Common myeloid progenitor, CD34-positive (primary cell): ENCODE data around the gene RNF13.

Experiments
- CTCF ChIA-PET: fragments of 350-600 bp; sonication (Branson Sonifier 250); formaldehyde crosslinking; loops from one replicate; lab custom pipeline; 2021; ENCODE audit warnings: antibody characterized with exemption; lab: Charles Lee
- POLR2A ChIA-PET: fragments of 350-600 bp; sonication (Branson Sonifier 250); formaldehyde crosslinking; loops from one replicate; lab custom pipeline; 2021; ENCODE audit warnings: antibody characterized with exemption; lab: Charles Lee
- DNase-seq, 3 donors: peaks; one replicate each; pipeline versions ENCODE4 v3.0.0 to v3.0.0-alpha.2; 2013
- H3K27ac ChIP-seq, 2 experiments: 1 replicate in 1 of 2; 2 replicates in 1 of 2; pipeline ENCODE4 v1.7.0; 2013; ENCODE audit warnings: inconsistent platforms in 2 of 2, low read length in 2 of 2, mild to moderate bottlenecking in 2 of 2, low read depth in 1 of 2, moderate library complexity in 1 of 2; ENCODE audit not compliant: severe bottlenecking in 2 of 2, insufficient read depth in 1 of 2, poor library complexity in 1 of 2
- H3K27me3 ChIP-seq, 5 experiments: replicated peaks in 2 of 5; 1 replicate in 3 of 5; 2 replicates in 2 of 5; pipeline versions ENCODE4 v1.6.1 to v1.7.0; 2013; ENCODE audit warnings: low read length in 4 of 5, mild to moderate bottlenecking in 2 of 5, moderate library complexity in 2 of 5, inconsistent platforms in 1 of 5; ENCODE audit not compliant: insufficient read depth in 5 of 5, control insufficient read depth in 4 of 5
- H3K36me3 ChIP-seq, 4 experiments: 1 replicate in 2 of 4; 2 replicates in 2 of 4; pipeline versions ENCODE4 v1.6.1 to v1.7.0; 2013; ENCODE audit warnings: low read length in 3 of 4, control low read depth in 1 of 4, mild to moderate bottlenecking in 1 of 4; ENCODE audit not compliant: control insufficient read depth in 4 of 4, insufficient read depth in 4 of 4
- H3K4me1 ChIP-seq, 4 experiments: 1 replicate in 3 of 4; 2 replicates in 1 of 4; pipeline versions ENCODE4 v1.6.1 to v1.7.1; 2013; ENCODE audit warnings: low read length in 3 of 4, mild to moderate bottlenecking in 3 of 4, control low read depth in 1 of 4, inconsistent platforms in 1 of 4, moderate library complexity in 1 of 4; ENCODE audit not compliant: control insufficient read depth in 4 of 4, insufficient read depth in 4 of 4; ENCODE audit errors: control extremely low read depth in 1 of 4
- H3K4me3 ChIP-seq, 7 experiments: 1 replicate in 4 of 7; 2 replicates in 3 of 7; pipeline versions ENCODE4 v1.5.1 to v1.7.0; 2013; ENCODE audit warnings: mild to moderate bottlenecking in 7 of 7, low read length in 6 of 7, moderate library complexity in 6 of 7, inconsistent platforms in 2 of 7, low read depth in 2 of 7, control low read depth in 1 of 7; ENCODE audit not compliant: insufficient read depth in 4 of 7, control insufficient read depth in 1 of 7; ENCODE audit errors: extremely low read depth in 1 of 7
- H3K9me3 ChIP-seq, 5 experiments: 1 replicate in 4 of 5; 2 replicates in 1 of 5; pipeline versions ENCODE4 v1.6.1 to v1.7.1; 2013; ENCODE audit warnings: low read length in 4 of 5, mild to moderate bottlenecking in 2 of 5, inconsistent platforms in 1 of 5, low read depth in 1 of 5, moderate library complexity in 1 of 5; ENCODE audit not compliant: control insufficient read depth in 4 of 5, insufficient read depth in 2 of 5; ENCODE audit errors: control extremely low read depth in 1 of 5
- WGBS: methylation state at CpG from one replicate; pipeline ENCODE4 v1.1.5; 2013; ENCODE audit not compliant: insufficient coverage; 5-methylcytosine and 5-hydroxymethylcytosine counted together

The RNF13 gene

GRCh38 chr3:149796026-149796425 lies 17.0 kb upstream of the RNF13 start:
- Histone ChIP-seq H3K36me3 (no peaks in the 10 kb centered on the region), H3K9me3 (no peaks in the 10 kb centered on the region), H3K27me3 (no peaks in the 10 kb centered on the region), H3K4me1 (peaks cover 0 to 3% (median 0%) of the 10 kb centered on the region in 4 experiments), H3K4me3 (no peak overlapping the region), H3K27ac (no peak overlapping the region)
- ChIA-PET CTCF (interaction anchor here (1.5 kb wide), 1 partner anchor 12 kb away, joined by 7 read pairs; no protein-coding TSS in a partner anchor), POLR2A (no interaction called here)
- DNase-seq: peak in 2 of 3 donors; percentile 52 to 71
- no CpG with 5 or more reads among the region's 1 CpG for WGBS

GRCh38 chr3:149800693-149801092 lies 12.3 kb upstream of the RNF13 start:
- 93% methylated on average over 3 of the region's 8 CpGs for WGBS
- no peak overlapping the region for H3K4me3 ChIP-seq
- ChIA-PET CTCF (interaction anchor here (2.2 kb wide), 1 partner anchor 30 kb away, joined by 9 read pairs; no protein-coding TSS in a partner anchor), POLR2A (no interaction called here)
- H3K27ac ChIP-seq: no peak overlapping the region
- no peaks in the 10 kb centered on the region for H3K27me3 ChIP-seq
- peaks cover 0 to 3% (median 0%) of the 10 kb centered on the region in 4 experiments for H3K4me1 ChIP-seq
- no peak for DNase-seq
- H3K9me3 ChIP-seq: no peaks in the 10 kb centered on the region
- no peaks in the 10 kb centered on the region for H3K36me3 ChIP-seq

- no peak overlapping the region for H3K27ac ChIP-seq
- CTCF ChIA-PET: interaction anchor here (0.8 to 2.2 kb wide), 2 partner anchors 24 to 30 kb away, joined by 3 to 9 read pairs; no protein-coding TSS in a partner anchor
- WGBS: no CpG with 5 or more reads among the region's 1 CpG
- H3K27me3 ChIP-seq: no peaks in the 10 kb centered on the region
- no peak for DNase-seq
- POLR2A ChIA-PET: no interaction called here
- H3K4me3 ChIP-seq: no peak overlapping the region
- no peaks in the 10 kb centered on the region for H3K9me3 ChIP-seq
- H3K36me3 ChIP-seq: no peaks in the 10 kb centered on the region
- H3K4me1 ChIP-seq: no peaks in the 10 kb centered on the region
These were observed 11.8 kb upstream of the RNF13 start for GRCh38 chr3:149801195-149801594.

- H3K27ac ChIP-seq: no peak overlapping the region
- H3K36me3 ChIP-seq: no peaks in the 10 kb centered on the region
- POLR2A ChIA-PET: no interaction called here
- DNase-seq: no peak
- no peak overlapping the region for H3K4me3 ChIP-seq
- 100% methylated on average over 4 of the region's 5 CpGs for WGBS
- peaks cover 0 to 4% (median 2%) of the 10 kb centered on the region in 4 experiments for H3K4me1 ChIP-seq
- H3K9me3 ChIP-seq: no peaks in the 10 kb centered on the region
- no peaks in the 10 kb centered on the region for H3K27me3 ChIP-seq
- CTCF ChIA-PET: interaction anchor here (0.8 to 2.2 kb wide), 2 partner anchors 24 to 31 kb away, joined by 3 to 9 read pairs; no protein-coding TSS in a partner anchor
These were observed 11.4 kb upstream of the RNF13 start for GRCh38 chr3:149801639-149802038.

- peak in 2 of 3 donors; percentile 26 to 43 for DNase-seq
- Histone ChIP-seq H3K36me3 (no peaks in the 10 kb centered on the region), H3K9me3 (no peaks in the 10 kb centered on the region), H3K4me1 (peaks cover 0 to 7% (median 3%) of the 10 kb centered on the region in 4 experiments), H3K27ac (no peak overlapping the region), H3K27me3 (no peaks in the 10 kb centered on the region), H3K4me3 (no peak overlapping the region)
- no CpG with 5 or more reads among the region's 2 CpGs for WGBS
- POLR2A ChIA-PET: no interaction called here
- CTCF ChIA-PET: interaction anchor here (3.6 kb wide), 1 partner anchor 38 kb away, joined by 125 read pairs; no protein-coding TSS in a partner anchor
These were observed 6.7 kb upstream of the RNF13 start for GRCh38 chr3:149806171-149806778.

- H3K27me3 ChIP-seq: no peaks in the 10 kb centered on the region
- H3K9me3 ChIP-seq: no peaks in the 10 kb centered on the region
- no peaks in the 10 kb centered on the region for H3K36me3 ChIP-seq
- DNase-seq: peak; percentile 72 to 79 (median 76)
- H3K4me1 ChIP-seq: peaks cover 0 to 18% (median 8%) of the 10 kb centered on the region in 4 experiments
- ChIA-PET CTCF (interaction anchor here (0.6 to 3.6 kb wide), 27 partner anchors 10 to 853 kb away, joined by 3 to 125 read pairs (median 4); partner anchors contain the start of gene ANKUB1), POLR2A (interaction anchor here (0.6 to 0.9 kb wide), 2 partner anchors 43 to 202 kb away, joined by 3 read pairs; no protein-coding TSS in a partner anchor)
- no peak overlapping the region for H3K4me3 ChIP-seq
- WGBS: 30% methylated on average over 4 of the region's 4 CpGs
- H3K27ac ChIP-seq: no peak overlapping the region
These were observed 4.7 kb upstream of the RNF13 start for GRCh38 chr3:149808209-149808829.

- no peaks in the 10 kb centered on the region for H3K36me3 ChIP-seq
- H3K9me3 ChIP-seq: no peaks in the 10 kb centered on the region
- peaks cover 7 to 28% (median 19%) of the 10 kb centered on the region in 4 experiments for H3K4me1 ChIP-seq
- no peaks in the 10 kb centered on the region for H3K27me3 ChIP-seq
- H3K27ac ChIP-seq: no peak overlapping the region
- H3K4me3 ChIP-seq: no peak overlapping the region
- ChIA-PET POLR2A (no interaction called here), CTCF (interaction anchor here (2.3 to 3.6 kb wide), 2 partner anchors 33 to 42 kb away, joined by 19 to 125 read pairs; no protein-coding TSS in a partner anchor)
- DNase-seq: no peak
These were observed 3.3 kb upstream of the RNF13 start for GRCh38 chr3:149809699-149810098.
